A549 (cell line): ENCODE measurements around the gene TRAM2.

ENCODE experiments used
- CBX2 ChIP-seq: fragments of 200-600 bp; sonication (generic); IDR thresholded peaks from 2 replicates; pipeline ENCODE4 v1.6.1; 2016; ENCODE audit warnings: low read depth, mild to moderate bottlenecking, borderline replicate concordance
- CHD4 ChIP-seq: fragments of 200-600 bp; sonication (generic); IDR thresholded peaks from 2 replicates; pipeline ENCODE4 v1.6.1; 2016; ENCODE audit warnings: antibody characterized with exemption, mild to moderate bottlenecking, borderline replicate concordance
- EP300 ChIP-seq, 2 experiments: fragments of >200 bp; sonication (Bioruptor Twin); formaldehyde crosslinking; IDR thresholded peaks; 2 replicates in 1 of 2; 3 replicates in 1 of 2; pipeline ENCODE4 v1.6.1; 2016 to 2017
- GATA3 ChIP-seq: IDR thresholded peaks from 2 replicates; pipeline ENCODE4 v1.6.1; 2012; ENCODE audit warnings: borderline replicate concordance
- PBX3 ChIP-seq: IDR thresholded peaks from 2 replicates; pipeline ENCODE4 v1.6.1; 2012
- POLR2A ChIP-seq: IDR thresholded peaks from 2 replicates; pipeline ENCODE4 v1.6.1; 2012; ENCODE audit warnings: mild to moderate bottlenecking, low read length
- RAD21 ChIP-seq, 2 experiments: fragments of >200 bp in 1 of 2; sonication (Bioruptor Twin) in 1 of 2; formaldehyde crosslinking in 1 of 2; IDR thresholded peaks in 1 of 2; conservative IDR thresholded peaks in 1 of 2; 2 replicates in 1 of 2; 3 replicates in 1 of 2; pipeline ENCODE4 v1.6.1; 2012 to 2018; ENCODE audit warnings: inconsistent platforms in 1 of 2
- ZFP36 ChIP-seq: fragments of 450-650 bp; IDR thresholded peaks from 2 replicates; pipeline ENCODE4 v1.6.1; 2014; ENCODE audit warnings: borderline replicate concordance; ENCODE audit not compliant: partially characterized antibody
- TF ChIP-seq, protein P1 (sequence below): fragments of >200 bp; sonication (Bioruptor Twin); formaldehyde crosslinking; IDR thresholded peaks from 3 replicates; pipeline ENCODE4 v1.5.1; 2016
- TF ChIP-seq, protein P2 (sequence below): fragments of 450-650 bp; IDR thresholded peaks from 2 replicates; pipeline ENCODE4 v1.6.1; 2014; ENCODE audit warnings: antibody characterized with exemption

- TF ChIP-seq GATA3 (no peak), POLR2A (no peak), RAD21 (conservative IDR thresholded peaks at IDR 0.05 in 1 of 2, IDR thresholded peaks at IDR 0.05 in 1 of 2) (no peak), ZFP36 (no peak), CHD4 (no peak), EP300 (IDR thresholded peaks at IDR 0.05) (no peak), PBX3 (no peak), CBX2 (no peak)
- TF ChIP-seq, protein P1, sequence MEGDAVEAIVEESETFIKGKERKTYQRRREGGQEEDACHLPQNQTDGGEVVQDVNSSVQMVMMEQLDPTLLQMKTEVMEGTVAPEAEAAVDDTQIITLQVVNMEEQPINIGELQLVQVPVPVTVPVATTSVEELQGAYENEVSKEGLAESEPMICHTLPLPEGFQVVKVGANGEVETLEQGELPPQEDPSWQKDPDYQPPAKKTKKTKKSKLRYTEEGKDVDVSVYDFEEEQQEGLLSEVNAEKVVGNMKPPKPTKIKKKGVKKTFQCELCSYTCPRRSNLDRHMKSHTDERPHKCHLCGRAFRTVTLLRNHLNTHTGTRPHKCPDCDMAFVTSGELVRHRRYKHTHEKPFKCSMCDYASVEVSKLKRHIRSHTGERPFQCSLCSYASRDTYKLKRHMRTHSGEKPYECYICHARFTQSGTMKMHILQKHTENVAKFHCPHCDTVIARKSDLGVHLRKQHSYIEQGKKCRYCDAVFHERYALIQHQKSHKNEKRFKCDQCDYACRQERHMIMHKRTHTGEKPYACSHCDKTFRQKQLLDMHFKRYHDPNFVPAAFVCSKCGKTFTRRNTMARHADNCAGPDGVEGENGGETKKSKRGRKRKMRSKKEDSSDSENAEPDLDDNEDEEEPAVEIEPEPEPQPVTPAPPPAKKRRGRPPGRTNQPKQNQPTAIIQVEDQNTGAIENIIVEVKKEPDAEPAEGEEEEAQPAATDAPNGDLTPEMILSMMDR = no peak
- TF ChIP-seq, protein P2, sequence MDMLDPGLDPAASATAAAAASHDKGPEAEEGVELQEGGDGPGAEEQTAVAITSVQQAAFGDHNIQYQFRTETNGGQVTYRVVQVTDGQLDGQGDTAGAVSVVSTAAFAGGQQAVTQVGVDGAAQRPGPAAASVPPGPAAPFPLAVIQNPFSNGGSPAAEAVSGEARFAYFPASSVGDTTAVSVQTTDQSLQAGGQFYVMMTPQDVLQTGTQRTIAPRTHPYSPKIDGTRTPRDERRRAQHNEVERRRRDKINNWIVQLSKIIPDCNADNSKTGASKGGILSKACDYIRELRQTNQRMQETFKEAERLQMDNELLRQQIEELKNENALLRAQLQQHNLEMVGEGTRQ = no peak
These were observed 63.4 kb downstream of the TRAM2 start for GRCh38 chr6:52513464-52513863.
